CD4-positive, alpha-beta T cell (primary cell): ENCODE data around the gene PTPN12. TPM values are rescaled to one million over a fixed set of nuclear protein-coding genes. Genes with fewer than 3 reads are reported as not detected.

ENCODE experiments used
- ATAC-seq: fragments of 200-7000 bp; cut with Tn5 transposase; one replicate; pipeline ENCODE4 v1.10.0; 2022; ENCODE audit warnings: mild to moderate bottlenecking; ENCODE audit not compliant: poor library complexity
- CTCF ChIA-PET: fragments of 350-600 bp; sonication (Branson Sonifier 250); formaldehyde crosslinking; loops from one replicate; lab custom pipeline; 2021; ENCODE audit warnings: antibody characterized with exemption, inconsistent platforms; lab: Charles Lee
- POLR2A ChIA-PET: fragments of 350-600 bp; sonication (Branson Sonifier 250); formaldehyde crosslinking; loops from one replicate; lab custom pipeline; 2021; ENCODE audit warnings: antibody characterized with exemption, inconsistent platforms; lab: Charles Lee
- DNase-seq, 14 experiments: peaks; one replicate each; pipeline ENCODE4 v3.0.0-alpha.2; 2013 to 2020; ENCODE audit warnings: mixed read lengths in 2 of 14
- H3K27ac ChIP-seq, 2 donors: one replicate each; pipeline versions ENCODE4 v1.5.1 to v1.7.0; 2013; ENCODE audit warnings: low read length in 2 of 2, low read depth in 1 of 2, mild to moderate bottlenecking in 1 of 2
- H3K27me3 ChIP-seq, 2 experiments: 1 replicate in 1 of 2; 2 replicates in 1 of 2; pipeline versions ENCODE4 v1.6.1 to v1.7.0; 2013; ENCODE audit warnings: low read length in 2 of 2, control low read depth in 1 of 2, mild to moderate bottlenecking in 1 of 2, moderate library complexity in 1 of 2; ENCODE audit not compliant: insufficient read depth in 2 of 2, control insufficient read depth in 1 of 2
- H3K36me3 ChIP-seq: one replicate; pipeline ENCODE4 v1.6.1; 2013; ENCODE audit warnings: low read length, control low read depth; ENCODE audit not compliant: insufficient read depth
- H3K4me1 ChIP-seq: one replicate; pipeline ENCODE4 v1.6.1; 2013; ENCODE audit warnings: low read length, control low read depth; ENCODE audit not compliant: insufficient read depth
- H3K4me3 ChIP-seq: one replicate; pipeline ENCODE4 v1.5.1; 2013; ENCODE audit warnings: mild to moderate bottlenecking, low read length, moderate library complexity
- H3K9me3 ChIP-seq, 2 experiments: 1 replicate in 1 of 2; 2 replicates in 1 of 2; pipeline versions ENCODE4 v1.6.1 to v1.7.0; 2013; ENCODE audit warnings: low read length in 2 of 2, mild to moderate bottlenecking in 2 of 2, control low read depth in 1 of 2, moderate library complexity in 1 of 2; ENCODE audit not compliant: control insufficient read depth in 1 of 2, insufficient read depth in 1 of 2
- H3K27ac Mint-ChIP-seq: one replicate; pipeline ENCODE4 v1.8.0; 2020; ENCODE audit warnings: mixed read lengths
- H3K27me3 Mint-ChIP-seq: one replicate; pipeline ENCODE4 v1.8.0; 2021; ENCODE audit warnings: mixed read lengths
- H3K36me3 Mint-ChIP-seq: one replicate; pipeline ENCODE4 v1.8.0; 2021; ENCODE audit warnings: low read depth, mixed read lengths
- H3K4me1 Mint-ChIP-seq: one replicate; pipeline ENCODE4 v1.8.0; 2021; ENCODE audit warnings: low read depth, mixed read lengths
- H3K4me3 Mint-ChIP-seq: one replicate; pipeline ENCODE4 v1.8.0; 2020; ENCODE audit warnings: mild to moderate bottlenecking, mixed read lengths
- H3K9me3 Mint-ChIP-seq: one replicate; pipeline ENCODE4 v1.8.0; 2020; ENCODE audit warnings: mixed read lengths
- intact Hi-C, 2 experiments: fragments of 100-400 bp; cut with DNase I in 1 of 2; cut with micrococcal nuclease in 1 of 2; formaldehyde crosslinking; loops; one replicate each; pipeline versions ENCODE4 v1.15.1 to v1.9.0; 2023 to 2025; cut with DNase I, micrococcal nuclease
- total RNA-seq, 174 experiments: library from RNA in 2 of 174; stranded (reverse) in 2 of 174; gene quantifications; one replicate each; pipeline ENCODE4 v1.2.3 and lab custom pipeline; 2021 to 2026
- TF ChIP-seq, protein P1 (sequence below): fragments of 200-600 bp; IDR thresholded peaks from one replicate; pipeline ENCODE4 v1.8.0; 2022; ENCODE audit warnings: antibody characterized with exemption, mild to moderate bottlenecking

The PTPN12 gene
- total RNA-seq, 2 experiments from 2014 or later, result 11.7 to 14.8 TPM

DNA sequence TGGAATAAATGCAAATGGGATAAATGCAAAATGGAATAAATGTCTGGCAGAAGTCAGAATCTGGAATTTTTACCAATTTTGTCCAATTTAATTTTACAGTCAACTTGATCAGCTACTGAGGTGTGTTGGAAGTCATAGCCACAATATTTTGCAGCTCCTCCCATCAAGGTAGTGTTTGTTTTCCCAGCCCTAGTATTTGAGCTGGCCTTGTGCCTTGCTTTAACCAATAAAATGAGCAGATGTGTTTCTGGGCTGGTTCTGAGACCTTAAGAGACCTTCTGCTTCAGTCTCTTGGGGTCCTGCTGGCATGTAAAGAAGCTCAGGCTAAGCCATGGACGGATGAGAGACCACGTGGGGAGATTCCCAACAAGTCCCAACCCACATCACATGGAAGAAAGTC is 116.5 kb downstream of the PTPN12 start:
- Histone ChIP-seq H3K27ac (no peak overlapping the region), H3K36me3 (no peaks in the 10 kb centered on the region), H3K27me3 (no peaks in the 10 kb centered on the region), H3K4me3 (no peak overlapping the region), H3K9me3 (no peaks in the 10 kb centered on the region), H3K4me1 (no peaks in the 10 kb centered on the region)
- Mint-ChIP-seq H3K4me1 (no peaks in the 10 kb centered on the region), H3K4me3 (no peak overlapping the region), H3K36me3 (no peaks in the 10 kb centered on the region), H3K27me3 (no peaks in the 10 kb centered on the region), H3K27ac (no peak overlapping the region), H3K9me3 (no peaks in the 10 kb centered on the region)
- DNase-seq, result no peak
- TF ChIP-seq, protein P1, sequence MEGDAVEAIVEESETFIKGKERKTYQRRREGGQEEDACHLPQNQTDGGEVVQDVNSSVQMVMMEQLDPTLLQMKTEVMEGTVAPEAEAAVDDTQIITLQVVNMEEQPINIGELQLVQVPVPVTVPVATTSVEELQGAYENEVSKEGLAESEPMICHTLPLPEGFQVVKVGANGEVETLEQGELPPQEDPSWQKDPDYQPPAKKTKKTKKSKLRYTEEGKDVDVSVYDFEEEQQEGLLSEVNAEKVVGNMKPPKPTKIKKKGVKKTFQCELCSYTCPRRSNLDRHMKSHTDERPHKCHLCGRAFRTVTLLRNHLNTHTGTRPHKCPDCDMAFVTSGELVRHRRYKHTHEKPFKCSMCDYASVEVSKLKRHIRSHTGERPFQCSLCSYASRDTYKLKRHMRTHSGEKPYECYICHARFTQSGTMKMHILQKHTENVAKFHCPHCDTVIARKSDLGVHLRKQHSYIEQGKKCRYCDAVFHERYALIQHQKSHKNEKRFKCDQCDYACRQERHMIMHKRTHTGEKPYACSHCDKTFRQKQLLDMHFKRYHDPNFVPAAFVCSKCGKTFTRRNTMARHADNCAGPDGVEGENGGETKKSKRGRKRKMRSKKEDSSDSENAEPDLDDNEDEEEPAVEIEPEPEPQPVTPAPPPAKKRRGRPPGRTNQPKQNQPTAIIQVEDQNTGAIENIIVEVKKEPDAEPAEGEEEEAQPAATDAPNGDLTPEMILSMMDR, result no peak
- ChIA-PET POLR2A (interaction anchor here (0.7 kb wide), 2 partner anchors 43 to 106 kb away, joined by 3 read pairs; partner anchors contain the start of gene RSBN1L), CTCF (no interaction called here)
- intact Hi-C loops, result loop anchor here in 1 of 2 experiments (1.0 kb wide), 1 partner anchor 106 kb away; no protein-coding TSS in a partner anchor
- no peak for ATAC-seq

DNA sequence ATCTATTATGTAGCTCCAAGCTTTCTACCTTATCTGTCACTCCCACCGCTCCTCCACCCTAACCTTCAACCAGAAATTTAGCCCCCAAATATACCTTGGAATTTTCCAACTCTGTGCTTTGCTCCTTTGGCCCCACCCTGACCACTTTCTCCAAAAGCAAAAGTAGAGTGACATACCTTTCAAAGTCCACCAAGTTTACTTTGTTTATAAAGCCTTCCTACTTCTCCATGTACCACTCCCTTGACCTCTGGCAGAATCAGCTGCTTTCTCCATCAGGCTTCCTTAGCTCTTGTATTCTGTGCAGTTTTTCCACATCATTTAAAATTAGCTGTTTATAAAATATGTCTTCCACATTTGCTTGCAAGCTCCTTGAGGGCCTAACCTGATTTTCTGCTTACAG is 118.3 kb downstream of the PTPN12 start:
- no peaks in the 10 kb centered on the region for H3K9me3 ChIP-seq
- no peak overlapping the region for H3K4me3 ChIP-seq
- Mint-ChIP-seq H3K27ac (no peak overlapping the region), H3K27me3 (no peaks in the 10 kb centered on the region), H3K4me3 (no peak overlapping the region), H3K36me3 (no peaks in the 10 kb centered on the region), H3K4me1 (no peaks in the 10 kb centered on the region), H3K9me3 (no peaks in the 10 kb centered on the region)
- H3K4me1 ChIP-seq, result no peaks in the 10 kb centered on the region
- ATAC-seq (no peak), DNase-seq (no peak)
- H3K27me3 ChIP-seq, result no peaks in the 10 kb centered on the region
- no peak overlapping the region for H3K27ac ChIP-seq
- intact Hi-C loops, result loop anchor here (5.0 kb wide), 2 partner anchors 282 to 387 kb away; no protein-coding TSS in a partner anchor
- POLR2A ChIA-PET, result interaction anchor here (1.2 kb wide), 1 partner anchor 109 kb away, joined by 4 read pairs; no protein-coding TSS in a partner anchor
- CTCF ChIA-PET, result interaction anchor here (1.4 kb wide), 2 partner anchors 41 to 104 kb away, joined by 3 to 4 read pairs; partner anchors contain the start of gene RSBN1L
- TF ChIP-seq, protein P1, result no peak
- no peaks in the 10 kb centered on the region for H3K36me3 ChIP-seq

DNA sequence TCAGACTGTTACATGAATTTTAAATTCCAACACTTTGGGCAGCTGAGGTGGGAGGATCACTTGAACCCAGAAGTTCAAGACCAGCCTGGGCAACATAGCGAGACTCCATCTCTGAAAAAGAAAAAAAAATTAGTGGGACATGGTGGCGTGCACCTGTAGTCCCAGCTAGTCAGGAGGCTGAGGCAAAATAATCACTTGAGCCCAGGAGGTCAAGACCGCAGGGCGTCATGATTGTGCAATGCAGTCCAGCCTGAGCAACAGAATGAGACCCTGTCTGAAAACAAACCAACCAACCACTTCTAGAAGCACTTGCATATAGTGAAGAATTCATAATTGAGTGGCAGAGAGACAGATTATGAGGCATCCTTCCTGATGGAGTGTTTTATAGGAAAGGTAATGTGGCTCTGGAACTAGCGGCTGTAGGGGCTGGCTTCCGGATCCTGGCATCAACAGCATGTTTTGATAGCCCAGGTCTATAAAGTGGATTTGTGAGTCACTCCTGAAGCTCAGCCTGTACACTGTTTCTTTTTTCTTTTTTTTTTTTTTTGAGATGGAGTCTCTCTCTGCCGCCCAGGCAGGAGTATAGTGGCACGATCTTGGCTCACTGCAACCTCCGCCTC is 118.9 kb downstream of the PTPN12 start:
- ChIA-PET CTCF (interaction anchor here (1.4 kb wide), 2 partner anchors 40 to 104 kb away, joined by 3 to 4 read pairs; partner anchors contain the start of gene RSBN1L), POLR2A (interaction anchor here (1.2 kb wide), 1 partner anchor 109 kb away, joined by 4 read pairs; no protein-coding TSS in a partner anchor)
- ATAC-seq, result no peak
- no peaks in the 10 kb centered on the region for H3K9me3 ChIP-seq
- H3K27ac ChIP-seq, result no peak overlapping the region
- TF ChIP-seq, protein P1, result no peak
- H3K36me3 ChIP-seq, result no peaks in the 10 kb centered on the region
- no peaks in the 10 kb centered on the region for H3K27me3 ChIP-seq
- H3K4me3 ChIP-seq, result no peak overlapping the region
- Mint-ChIP-seq H3K27me3 (no peaks in the 10 kb centered on the region), H3K4me3 (no peak overlapping the region), H3K9me3 (no peaks in the 10 kb centered on the region), H3K27ac (no peak overlapping the region), H3K36me3 (no peaks in the 10 kb centered on the region), H3K4me1 (no peaks in the 10 kb centered on the region)
- no peaks in the 10 kb centered on the region for H3K4me1 ChIP-seq
- DNase-seq, result no peak
- intact Hi-C loops, result loop anchor here (5.0 kb wide), 2 partner anchors 281 to 386 kb away; no protein-coding TSS in a partner anchor
